GM18909 (cell line): ENCODE measurements around the gene RAB13.

Experiments
- ATAC-seq: cut with Tn5 transposase; IDR thresholded peaks from one replicate; pipeline ENCODE4 v1.9.1; 2021; ENCODE audit warnings: mild to moderate bottlenecking; ENCODE audit not compliant: unreplicated experiment, poor library complexity

RAB13 gene

GRCh38 chr1:153978274-153978909 is 7.7 kb downstream of the RAB13 start:
- ATAC-seq = no peak

GRCh38 chr1:153977250-153978240 is 8.6 kb downstream of the RAB13 start, which contains the start of gene JTB:
TSS of gene JTB (minus strand) at chr1:153977674. CDS start at chr1:153977252, 422 bp downstream.
- ATAC-seq = peak; percentile 82

GRCh38 chr1:153976819-153977249 is 9.3 kb downstream of the RAB13 start:
- no peak for ATAC-seq

DNA sequence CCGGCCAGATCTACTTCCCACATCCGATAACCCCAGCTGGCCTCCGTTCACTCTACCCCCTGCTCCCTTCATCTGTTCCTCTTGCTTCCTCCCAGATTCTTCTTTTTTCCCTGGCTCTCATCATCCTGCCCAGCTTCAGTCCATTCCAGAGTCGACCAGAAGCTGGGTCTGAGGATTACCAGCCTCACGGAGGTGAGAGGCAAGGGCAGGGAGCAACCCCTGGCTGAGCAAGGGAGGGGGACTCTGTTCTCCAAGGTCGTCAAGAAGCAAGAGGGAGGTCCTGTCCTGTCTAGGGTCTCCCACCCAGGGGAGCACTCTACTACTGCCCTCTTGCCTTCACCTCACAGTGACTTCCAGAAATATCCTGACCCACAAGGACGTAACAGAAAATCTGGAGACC is 12.6 kb downstream of the RAB13 start:
- ATAC-seq = no peak

DNA sequence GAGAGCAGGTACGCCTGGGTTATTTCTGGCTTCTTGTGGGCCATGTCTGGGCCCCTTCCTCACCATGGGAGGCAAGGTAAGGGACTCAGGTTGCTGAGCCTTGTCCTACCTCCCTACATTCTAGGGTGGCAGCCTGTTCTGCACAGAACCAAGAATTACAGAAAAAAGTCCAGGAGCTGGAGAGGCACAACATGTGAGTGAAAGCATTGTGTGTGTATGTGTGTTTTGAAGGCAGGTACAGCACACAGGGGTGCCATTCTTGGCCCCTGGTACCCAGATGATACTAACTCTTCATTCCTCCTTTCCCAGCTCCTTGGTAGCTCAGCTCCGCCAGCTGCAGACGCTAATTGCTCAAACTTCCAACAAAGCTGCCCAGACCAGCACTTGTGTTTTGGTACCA is 13.1 kb downstream of the RAB13 start:
- no peak for ATAC-seq

GRCh38 chr1:153970346-153970745 is 15.8 kb downstream of the RAB13 start:
- no peak for ATAC-seq

GRCh38 chr1:153968972-153969371 is 17.2 kb downstream of the RAB13 start:
- no peak for ATAC-seq

- ATAC-seq = no peak
These were observed 17.7 kb downstream of the RAB13 start for GRCh38 chr1:153968408-153968807.

GRCh38 chr1:153968000-153968363 is 18.2 kb downstream of the RAB13 start:
- ATAC-seq = no peak

DNA sequence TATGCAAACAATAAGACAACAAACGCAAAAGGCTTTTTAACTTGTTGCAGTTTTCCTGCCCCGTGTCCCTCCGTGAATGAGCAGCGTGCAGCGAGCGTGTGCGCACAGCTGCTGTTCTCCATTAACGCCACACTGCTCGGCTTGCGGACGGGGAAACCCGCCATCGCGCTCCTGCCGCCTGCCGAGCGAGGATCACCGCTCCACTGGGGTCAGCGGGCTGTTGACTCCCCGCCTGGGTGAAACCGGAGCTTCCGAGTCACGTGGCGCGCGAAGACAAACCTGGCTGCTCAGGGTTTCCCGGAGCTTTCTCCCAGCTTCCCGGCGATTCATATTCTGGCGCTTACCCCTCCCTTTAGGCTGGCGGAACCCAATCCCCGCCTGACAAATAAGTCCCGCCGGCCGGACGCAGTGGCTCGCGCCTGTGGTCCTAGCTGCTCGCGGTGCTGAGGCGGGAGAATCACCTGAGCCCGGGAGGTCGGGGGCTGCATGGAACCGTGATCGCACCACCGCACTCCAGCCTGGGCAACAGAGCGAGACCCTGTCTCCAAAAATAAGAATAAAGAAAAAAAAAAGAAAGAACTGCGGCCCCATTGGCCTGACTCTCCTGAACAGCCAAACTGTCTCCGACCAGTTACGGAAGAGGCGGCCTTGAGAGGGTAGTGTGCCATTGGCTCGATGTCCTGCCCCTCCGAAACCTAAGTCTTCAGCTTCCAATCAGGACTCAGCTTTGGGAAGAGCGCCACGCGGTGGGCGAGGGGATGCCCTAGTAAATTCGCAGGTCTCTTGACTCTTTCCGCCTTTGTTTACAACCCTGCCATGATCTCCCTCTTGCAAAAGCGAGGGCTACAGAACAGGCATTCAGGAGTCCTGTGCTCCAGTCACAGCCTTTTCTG is 18.8 kb downstream of the RAB13 start, which contains the start of gene CREB3L4:
Gene CREB3L4 (plus strand): TSS at position 796 of the 893 bp plus-strand sequence. CDS start 624 bp downstream, outside the sequence.
- ATAC-seq = peak; percentile 73

GRCh38 chr1:153963850-153964331 is 22.2 kb downstream of the RAB13 start:
- no peak for ATAC-seq

DNA sequence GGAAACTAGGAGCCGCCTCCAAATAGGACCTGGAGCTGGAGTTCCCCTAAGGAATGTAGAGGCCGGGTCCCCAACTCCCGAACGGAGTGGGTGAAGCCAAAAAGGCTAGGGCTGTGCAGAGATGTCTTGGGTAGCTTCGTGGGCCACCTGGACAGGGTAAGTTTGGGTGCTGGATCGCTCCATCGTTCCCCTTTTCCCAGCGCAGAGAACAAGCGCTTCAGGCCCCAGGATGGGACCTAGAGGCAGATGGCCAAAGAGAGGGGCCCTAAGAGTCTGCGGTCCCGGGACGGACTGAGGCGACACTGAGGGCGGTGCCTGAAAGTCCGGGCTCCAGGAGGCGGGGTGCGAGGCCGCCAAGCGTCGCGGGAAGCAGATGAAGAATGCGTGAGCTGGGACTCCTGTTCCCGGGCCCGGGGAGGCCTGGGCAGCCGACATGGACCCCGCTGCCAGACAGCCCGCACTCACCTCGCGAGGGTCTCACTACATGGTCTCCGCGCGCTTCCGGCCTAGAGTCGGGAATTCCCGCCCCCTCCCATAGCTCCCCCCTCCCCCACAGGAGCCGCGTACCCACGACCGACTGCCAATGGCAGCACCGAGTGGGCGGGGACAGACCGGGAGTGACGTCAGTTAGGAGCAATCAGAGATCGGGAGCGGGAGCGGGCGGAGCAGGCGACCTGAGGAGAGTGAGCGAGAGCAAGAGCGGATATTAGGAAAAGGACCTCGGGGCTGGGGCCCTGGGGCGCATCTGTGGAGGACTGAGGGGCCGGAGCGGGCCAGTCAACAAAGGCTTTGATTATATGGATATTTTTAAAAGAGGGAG is 22.9 kb downstream of the RAB13 start, which contains the start of gene SLC39A1:
Gene SLC39A1 (minus strand): TSS at position 508 of the 820 bp plus-strand sequence. CDS start 822 bp downstream, outside the sequence.
- ATAC-seq = peak; percentile 47

DNA sequence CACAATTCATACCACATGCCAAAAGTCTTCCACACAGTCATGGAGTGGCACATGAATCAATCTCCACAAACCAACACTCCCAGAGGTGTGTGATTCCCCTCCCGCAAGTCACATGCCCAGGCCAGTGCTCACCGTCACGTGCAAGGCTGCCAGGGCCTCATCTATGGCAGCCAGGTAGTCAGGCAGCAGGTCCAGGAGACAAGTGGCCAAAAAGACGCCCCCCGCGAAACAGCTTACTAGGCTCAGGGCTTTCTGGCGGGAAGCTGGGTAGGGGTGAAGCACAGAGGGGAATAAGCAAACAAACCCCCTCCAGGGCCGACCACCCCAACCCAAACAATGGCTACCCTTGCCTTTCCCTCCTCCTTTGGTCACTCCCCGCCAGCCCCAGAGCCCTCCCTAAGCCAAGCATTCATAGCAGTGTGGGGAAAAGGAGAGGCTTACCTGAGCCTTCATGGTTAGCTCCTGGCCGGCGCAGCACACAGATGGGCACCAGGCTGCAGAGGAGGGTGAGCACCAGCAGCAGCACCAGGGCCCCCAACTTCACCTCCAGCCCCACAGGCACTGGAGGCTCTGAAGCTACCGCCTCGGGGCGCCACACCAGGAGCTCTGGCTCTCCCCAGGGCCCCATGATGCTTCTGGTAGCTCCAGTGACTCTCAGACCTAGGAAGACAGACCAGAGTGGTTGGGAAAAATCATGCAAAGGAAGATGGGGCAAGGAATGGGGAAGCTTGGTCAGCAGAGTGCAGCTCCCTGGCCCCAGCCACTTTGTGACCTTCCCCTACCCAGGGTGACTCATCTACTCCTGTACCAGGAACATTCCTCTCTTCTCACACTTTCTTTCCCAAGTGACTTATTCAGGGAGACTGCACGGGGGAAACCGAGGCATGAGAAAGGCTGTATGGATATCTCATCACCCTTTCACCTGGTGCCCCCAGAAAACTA is 23.8 kb downstream of the RAB13 start:
- ATAC-seq = no peak

- ATAC-seq = no peak
These were observed 24.7 kb downstream of the RAB13 start for GRCh38 chr1:153961421-153961820.

- ATAC-seq = no peak
These were observed 25.9 kb downstream of the RAB13 start for GRCh38 chr1:153960206-153960605.

- no peak for ATAC-seq
These were observed 26.7 kb downstream of the RAB13 start for GRCh38 chr1:153959454-153959853.

- ATAC-seq = no peak
These were observed 27.2 kb downstream of the RAB13 start for GRCh38 chr1:153958961-153959260.
